Measurements from ENCODE around the gene KBTBD13. TPM values are rescaled to one million over a fixed set of nuclear protein-coding genes. Genes with fewer than 3 reads are reported as not detected.

The KBTBD13 gene
- total and polyA plus RNA-seq, 10 donors = not detected

DNA sequence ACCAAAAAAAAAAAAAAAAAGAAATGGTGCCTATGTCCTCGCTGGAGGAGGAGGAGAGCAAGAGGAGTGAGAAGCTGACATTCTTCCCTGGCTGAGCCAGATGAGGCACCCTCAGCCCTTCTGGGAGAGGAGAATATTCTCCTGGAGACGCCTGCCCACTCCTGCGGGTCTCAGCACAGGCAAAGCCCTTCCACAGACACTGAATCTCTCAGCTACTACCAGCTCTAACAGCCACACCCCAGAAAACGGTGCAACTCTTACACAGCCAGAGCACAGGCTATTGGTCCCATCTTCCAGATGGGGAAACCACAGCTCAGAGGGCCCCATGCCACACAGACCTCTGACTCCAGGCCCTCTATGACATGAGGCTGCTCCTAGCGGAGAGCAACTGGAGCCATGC is 14.5 kb upstream of the KBTBD13 start:
- TF ChIP-seq CTCF (IDR thresholded peaks at IDR 0.05 in 8 of 11, conservative IDR thresholded peaks at IDR 0.05 in 3 of 11) (no peak), POLR2AphosphoS5 (IDR thresholded peaks at IDR 0.05) (no peak), POLR2A (IDR thresholded peaks at IDR 0.05) (no peak)
- no peak overlapping the region for H3K4me3 ChIP-seq
- peak overlapping the region in 1 of 8 donors; percentile 28 for H3K27ac ChIP-seq
- peaks cover 0 to 8% (median 0%) of the 10 kb centered on the region in 6 donors for H3K36me3 ChIP-seq
- no peaks in the 10 kb centered on the region for H3K9me3 ChIP-seq
- 81 to 86% (median 85%) methylated on average over 5 of the region's 5 CpGs for WGBS, 5 donors
- intact Hi-C loops (cut with DNase I; ENCODE audit: low total_unique reads) = no loop called here
- peaks cover 0 to 17% (median 0%) of the 10 kb centered on the region in 6 donors for H3K4me1 ChIP-seq
- peak; percentile 23 for DNase-seq
- H3K27me3 ChIP-seq (replicated peaks in 1 of 7) = peaks cover 0 to 28% (median 10%) of the 10 kb centered on the region in 7 donors

GRCh38 chr15:65062726-65063125 is 13.8 kb upstream of the KBTBD13 start:
- Histone ChIP-seq H3K4me3 (no peak overlapping the region), H3K36me3 (peaks cover 0 to 8% (median 0%) of the 10 kb centered on the region in 6 donors), H3K27ac (peak overlapping the region in 1 of 8 donors; percentile 28), H3K27me3 (replicated peaks in 1 of 7) (peaks cover 0 to 34% (median 17%) of the 10 kb centered on the region in 7 donors), H3K4me1 (peaks cover 0 to 24% (median 2%) of the 10 kb centered on the region in 6 donors), H3K9me3 (no peaks in the 10 kb centered on the region)
- TF ChIP-seq POLR2AphosphoS5 (IDR thresholded peaks at IDR 0.05) (no peak), CTCF (IDR thresholded peaks at IDR 0.05 in 8 of 11, conservative IDR thresholded peaks at IDR 0.05 in 3 of 11) (no peak), POLR2A (IDR thresholded peaks at IDR 0.05) (no peak)
- WGBS, 5 donors = 67 to 86% (median 71%) methylated on average over 5 of the region's 5 CpGs
- peak; percentile 43 for DNase-seq
- intact Hi-C loops (cut with DNase I; ENCODE audit: low total_unique reads) = no loop called here

DNA sequence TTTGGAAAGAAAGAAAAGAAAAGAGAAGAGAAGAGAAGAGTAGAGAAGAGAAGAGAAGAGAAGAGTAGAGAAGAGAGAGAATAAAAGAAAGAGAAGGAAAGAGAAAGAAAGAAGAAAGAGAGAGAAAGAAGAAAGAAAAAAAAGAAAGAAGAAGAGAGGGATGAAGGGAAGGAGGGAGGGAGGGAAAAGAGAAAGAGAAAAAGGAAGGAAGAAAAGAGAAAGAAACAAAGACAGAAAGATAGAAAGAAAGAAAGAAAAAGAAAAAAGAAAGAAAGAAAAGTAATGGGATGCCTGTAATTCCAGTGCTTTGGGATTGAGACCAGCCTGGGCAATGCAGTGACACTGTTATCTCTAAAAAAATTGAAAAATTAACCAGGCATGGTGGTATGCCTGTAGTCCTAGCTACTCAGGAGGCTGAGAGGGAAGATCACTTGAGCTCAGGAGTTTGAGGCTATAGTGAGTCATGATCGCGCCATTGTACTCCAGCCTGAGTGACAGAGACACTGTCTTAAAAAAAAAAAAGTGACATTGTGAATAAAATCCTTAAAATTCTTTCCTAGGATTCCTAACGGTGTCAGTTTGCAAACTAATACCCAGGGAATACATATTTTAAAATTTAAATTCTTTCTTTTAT is 10.4 kb upstream of the KBTBD13 start:
- Histone ChIP-seq H3K4me1 (peaks cover 0 to 32% (median 4%) of the 10 kb centered on the region in 6 donors), H3K36me3 (no peaks in the 10 kb centered on the region), H3K4me3 (peak overlapping the region in 5 of 8 donors; percentile 7 to 64 (median 40)), H3K9me3 (no peaks in the 10 kb centered on the region), H3K27me3 (replicated peaks in 1 of 7) (peaks cover 0 to 52% (median 23%) of the 10 kb centered on the region in 7 donors), H3K27ac (peak overlapping the region in 5 of 8 donors; percentile 27 to 82 (median 76))
- intact Hi-C loops (cut with DNase I; ENCODE audit: low total_unique reads) = no loop called here
- TF ChIP-seq CTCF (IDR thresholded peaks at IDR 0.05 in 8 of 11, conservative IDR thresholded peaks at IDR 0.05 in 3 of 11) = no peak
- TF ChIP-seq POLR2AphosphoS5 (IDR thresholded peaks at IDR 0.05) = no peak
- TF ChIP-seq POLR2A (IDR thresholded peaks at IDR 0.05) = no peak
- no peak for DNase-seq
- 65 to 82% (median 74%) methylated on average over 3 of the region's 3 CpGs for WGBS, 5 donors

DNA sequence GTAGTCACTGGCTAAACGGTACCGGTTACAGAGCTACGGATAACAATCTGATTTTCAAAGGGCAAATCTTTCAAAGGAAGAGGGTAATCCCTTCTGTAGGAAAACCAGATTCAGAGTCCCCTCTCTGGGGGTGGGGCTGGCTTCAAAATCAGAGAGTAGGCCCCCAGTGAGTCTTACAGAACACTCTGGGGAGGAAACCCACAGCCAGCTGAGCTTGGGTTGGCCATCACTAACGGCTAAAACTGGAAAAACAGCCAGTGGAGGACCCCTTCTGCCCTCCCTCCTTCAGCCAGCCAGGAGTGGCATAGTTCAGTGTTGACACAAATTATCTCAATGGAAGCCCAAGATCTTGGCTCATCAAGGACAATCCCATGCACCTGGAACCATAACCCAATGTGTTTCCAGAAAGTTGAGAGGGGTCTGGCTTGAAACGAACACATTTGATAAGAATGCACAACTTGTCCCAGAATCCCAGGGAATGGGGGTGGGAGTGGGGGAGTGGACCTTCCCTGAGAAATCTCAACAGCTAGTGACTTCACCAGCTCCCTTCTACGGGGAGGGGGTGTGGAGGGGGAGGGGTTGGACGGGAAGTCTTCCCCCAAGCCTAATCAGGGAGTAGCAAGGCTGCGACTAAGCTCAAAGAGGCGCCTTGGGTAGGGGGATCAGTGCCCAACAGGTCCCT is 9.8 kb upstream of the KBTBD13 start:
- Histone ChIP-seq H3K4me1 (peaks cover 0 to 39% (median 4%) of the 10 kb centered on the region in 6 donors), H3K27ac (peak overlapping the region in 7 of 8 donors; percentile 39 to 82 (median 75)), H3K9me3 (no peaks in the 10 kb centered on the region), H3K27me3 (replicated peaks in 1 of 7) (peaks cover 0 to 56% (median 23%) of the 10 kb centered on the region in 7 donors), H3K36me3 (no peaks in the 10 kb centered on the region), H3K4me3 (peak overlapping the region in 6 of 8 donors; percentile 26 to 64 (median 38))
- intact Hi-C loops (cut with DNase I; ENCODE audit: low total_unique reads) = no loop called here
- no peak for TF ChIP-seq CTCF (IDR thresholded peaks at IDR 0.05 in 8 of 11, conservative IDR thresholded peaks at IDR 0.05 in 3 of 11)
- no peak for DNase-seq
- 40 to 54% (median 50%) methylated on average over 9 of the region's 9 CpGs for WGBS, 5 donors

All from spleen (tissue), 11 donors.